Lung (tissue), 12 donors: ENCODE measurements around the gene SDC1. TPM values are rescaled to one million over a fixed set of nuclear protein-coding genes. Genes with fewer than 3 reads are reported as not detected.

Experiments
- ATAC-seq: fragments of 200-7000 bp; cut with Tn5 transposase; one replicate; pipeline ENCODE4 v1.9.1; 2020; ENCODE audit warnings: moderate number of reproducible peaks; ENCODE audit not compliant: insufficient read depth, low FRiP score
- DNase-seq, 3 donors: peaks; one replicate each; pipeline ENCODE4 v3.0.0-alpha.2; 2013 to 2017
- H3K27ac ChIP-seq, 2 donors: one replicate each; pipeline ENCODE4 v1.5.1; 2013; ENCODE audit warnings: mild to moderate bottlenecking in 2 of 2, moderate library complexity in 2 of 2, control low read depth in 1 of 2, inconsistent platforms in 1 of 2, low read depth in 1 of 2, low read length in 1 of 2
- H3K27me3 ChIP-seq, 3 donors: one replicate each; pipeline ENCODE4 v1.5.1; 2013; ENCODE audit warnings: low read length in 2 of 3; ENCODE audit not compliant: control insufficient read depth in 3 of 3, insufficient read depth in 3 of 3
- H3K36me3 ChIP-seq, 4 donors: one replicate each; pipeline ENCODE4 v1.5.1; 2013; ENCODE audit warnings: low read length in 4 of 4, mild to moderate bottlenecking in 1 of 4, moderate library complexity in 1 of 4; ENCODE audit not compliant: control insufficient read depth in 4 of 4, insufficient read depth in 4 of 4
- H3K4me1 ChIP-seq, 5 donors: one replicate each; pipeline ENCODE4 v1.5.1; 2013; ENCODE audit warnings: low read length in 5 of 5, mild to moderate bottlenecking in 2 of 5, moderate library complexity in 1 of 5; ENCODE audit not compliant: control insufficient read depth in 5 of 5, insufficient read depth in 5 of 5
- H3K4me3 ChIP-seq: one replicate; pipeline ENCODE4 v1.5.1; 2013; ENCODE audit warnings: mild to moderate bottlenecking, control low read depth, moderate library complexity
- H3K9ac ChIP-seq, 2 donors: one replicate each; pipeline ENCODE4 v1.5.1; 2013; ENCODE audit warnings: low read length in 2 of 2, control low read depth in 1 of 2; ENCODE audit not compliant: insufficient read depth in 1 of 2
- H3K9me3 ChIP-seq, 4 donors: one replicate each; pipeline ENCODE4 v1.5.1; 2013; ENCODE audit warnings: low read length in 3 of 4, mild to moderate bottlenecking in 1 of 4, moderate library complexity in 1 of 4; ENCODE audit not compliant: control insufficient read depth in 4 of 4, insufficient read depth in 3 of 4
- CTCF ChIP-seq: IDR thresholded peaks from 2 replicates; pipeline ENCODE4 v1.5.1; 2012; ENCODE audit warnings: mild to moderate bottlenecking; ENCODE audit errors: control extremely low read depth, extremely low read depth
- WGBS, 2 donors: extraction: QIAGEN DNeasy Blood & Tissue Kit; methylation state at CpG; one replicate each; pipeline ENCODE4 v1.1.7; 2013; 5-methylcytosine and 5-hydroxymethylcytosine counted together
- polyA plus RNA-seq, 2 donors: library from polyadenylated mRNA; stranded (reverse); fragments of 200-250 nt; gene quantifications; one replicate each; pipeline ENCODE4 v1.2.1, GENCODE V29; 2013
- total RNA-seq, 2 donors: library from RNA; depleted of rRNA in 1 of 2; stranded (reverse); fragments of >200 nt in 1 of 2; gene quantifications; one replicate each; pipeline ENCODE4 v1.2.1, GENCODE V29; 2014 to 2021
- donor health status: control.
- donor health status: control.
- donor health status: Bipolar disorder and iron deficiency.
- donor health status: healthy.
- donor health status: DM: yes; HTN: yes; CAD: no.

SDC1 gene
- total and polyA plus RNA-seq, 4 donors, result 94.1 to 234 (median 173) TPM

DNA sequence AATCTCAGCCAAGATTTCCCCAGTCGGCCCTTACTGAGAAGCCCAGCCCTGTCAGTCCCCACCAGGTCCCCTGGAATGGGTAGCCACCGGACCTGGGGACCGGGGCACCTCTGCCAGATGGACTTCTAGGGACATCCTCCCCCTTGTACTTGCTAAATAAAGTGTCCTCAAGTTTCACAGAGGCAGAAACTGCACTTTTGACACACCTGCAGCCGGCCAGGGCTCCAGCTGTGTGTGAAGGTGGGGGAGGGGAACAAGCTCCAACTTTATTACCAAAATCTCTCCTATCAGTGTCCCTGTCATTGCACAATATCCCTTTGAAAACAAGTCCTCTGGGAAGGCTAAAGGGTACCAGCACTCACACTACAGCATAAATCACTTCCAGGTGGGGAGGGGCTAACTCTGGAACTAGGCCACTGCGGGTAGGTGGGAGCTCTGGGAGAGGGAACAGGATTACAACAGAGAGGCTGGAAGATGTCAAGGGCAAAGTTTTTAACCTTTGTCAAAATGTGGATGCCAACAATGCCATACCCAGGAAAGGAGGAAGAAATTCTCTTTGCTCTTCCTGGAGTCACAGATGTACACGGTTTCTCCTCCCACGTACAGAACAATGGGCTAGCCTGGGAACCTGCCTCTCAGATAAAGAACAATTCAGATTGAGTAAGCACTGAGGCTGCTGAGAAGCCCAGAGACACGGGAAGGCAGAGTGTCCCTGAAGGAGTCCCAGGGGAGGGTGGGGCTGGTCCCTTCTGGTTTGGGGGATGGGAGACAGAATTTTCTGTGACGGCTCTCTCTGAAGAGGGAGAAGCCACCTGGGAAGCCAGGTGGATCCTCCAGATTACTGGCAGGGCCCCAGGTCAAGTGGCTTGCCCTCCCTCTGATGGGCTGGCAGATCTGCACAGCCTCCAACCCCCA, 11.0 kb downstream of the SDC1 start:
- no peak for TF ChIP-seq CTCF
- peaks cover 0 to 23% (median 12%) of the 10 kb centered on the region in 5 donors for H3K4me1 ChIP-seq
- no peaks in the 10 kb centered on the region for H3K27me3 ChIP-seq
- no peaks in the 10 kb centered on the region for H3K36me3 ChIP-seq
- 61 to 74% methylated on average over 9 of the region's 9 CpGs for WGBS, 2 donors
- no peaks in the 10 kb centered on the region for H3K9me3 ChIP-seq
- no peak overlapping the region for H3K4me3 ChIP-seq
- DNase-seq, result no peak
- H3K9ac ChIP-seq, result no peak overlapping the region
- ATAC-seq, result no peak
- peak overlapping the region in 1 of 2 donors; percentile 48 for H3K27ac ChIP-seq

DNA sequence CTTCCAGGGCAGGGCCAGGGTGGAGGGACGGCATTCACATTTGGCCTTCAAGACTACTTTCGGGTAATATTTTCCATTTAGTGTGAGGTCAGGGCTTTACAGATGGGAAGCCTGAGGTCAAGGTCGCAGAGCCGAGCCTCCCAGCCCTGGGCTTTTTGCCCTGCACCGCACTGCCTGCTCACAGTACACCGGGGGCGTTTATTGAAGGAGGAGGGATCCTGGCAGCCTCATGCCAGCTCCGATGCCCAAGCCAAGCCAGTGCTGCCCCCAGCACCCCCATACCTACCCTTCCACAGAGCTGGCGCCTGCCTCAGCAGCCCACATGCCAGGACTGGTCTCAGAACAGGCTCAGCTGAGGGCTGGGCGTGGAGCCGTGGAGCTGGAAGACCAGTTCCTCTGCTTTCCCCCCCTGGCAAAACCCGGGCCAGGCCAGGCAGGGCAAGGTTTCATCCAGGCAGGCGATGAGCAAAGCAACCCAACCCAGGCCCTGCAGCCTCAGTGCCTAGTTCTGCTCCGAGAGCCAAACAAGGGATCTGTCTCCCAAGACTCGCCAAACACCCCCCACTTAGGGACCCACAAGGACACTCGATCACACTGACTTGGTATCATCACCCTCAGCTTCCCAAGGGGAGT, 11.9 kb downstream of the SDC1 start:
- TF ChIP-seq CTCF, result no peak
- Histone ChIP-seq H3K4me1 (peaks cover 0 to 32% (median 12%) of the 10 kb centered on the region in 5 donors), H3K27me3 (no peaks in the 10 kb centered on the region), H3K9me3 (no peaks in the 10 kb centered on the region), H3K9ac (peak overlapping the region in 1 of 2 donors; percentile 28), H3K27ac (peak overlapping the region in 1 of 2 donors; percentile 70), H3K4me3 (no peak overlapping the region), H3K36me3 (no peaks in the 10 kb centered on the region)
- 62 to 81% methylated on average over 16 of the region's 16 CpGs for WGBS, 2 donors
- DNase-seq (peak in 2 of 3 donors; percentile 62 to 65), ATAC-seq (no peak)

DNA sequence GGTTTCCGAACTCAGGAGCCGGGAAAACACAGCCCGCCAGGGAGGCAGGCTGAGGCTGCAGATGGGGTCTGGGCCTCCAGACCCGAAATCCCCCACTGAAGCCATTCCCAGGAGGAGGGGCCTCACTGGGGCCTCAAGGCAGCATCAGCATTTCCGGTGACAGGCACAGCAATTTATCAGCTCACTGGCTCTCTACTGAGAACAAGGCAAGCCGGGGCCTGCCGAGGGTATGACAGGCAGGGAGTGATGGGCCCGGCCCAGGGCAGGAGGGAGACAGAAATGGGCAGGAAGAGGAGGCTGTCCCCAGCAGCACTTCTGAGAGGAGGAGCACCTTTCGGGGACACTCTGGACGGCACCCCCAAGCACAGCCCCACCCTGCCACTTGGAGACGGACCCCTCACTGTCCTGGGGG, 12.5 kb downstream of the SDC1 start:
- WGBS, 2 donors, result 48 to 66% methylated on average over 11 of the region's 11 CpGs
- ATAC-seq (no peak), DNase-seq (peak; percentile 79 to 89 (median 82))
- Histone ChIP-seq H3K27me3 (no peaks in the 10 kb centered on the region), H3K4me1 (peaks cover 0 to 36% (median 14%) of the 10 kb centered on the region in 5 donors), H3K27ac (peak overlapping the region in 1 of 2 donors; percentile 70), H3K4me3 (no peak overlapping the region), H3K9ac (no peak overlapping the region), H3K9me3 (no peaks in the 10 kb centered on the region), H3K36me3 (no peaks in the 10 kb centered on the region)
- TF ChIP-seq CTCF, result no peak
